Measurements from ENCODE around the gene MAB21L3.

GRCh38 chr1:116176306-116176789 is 65.1 kb downstream of the MAB21L3 start:
- TF ChIP-seq POLR2AphosphoS5 (IDR thresholded peaks at IDR 0.05; ENCODE audit: borderline replicate concordance, low read depth, low read length) (no peak), EZH2 (IDR thresholded peaks at IDR 0.05) (no peak), FOXP2 (optimal IDR thresholded peaks at IDR 0.05; ENCODE audit: control extremely low read depth, extremely low read length, insufficient read depth) (no peak)
